Measurements from ENCODE around the gene GNPDA1. TPM values are rescaled to one million over a fixed set of nuclear protein-coding genes. Genes with fewer than 3 reads are reported as not detected.

The GNPDA1 gene
- total RNA-seq, 1 donor from 2014 or later: 76.8 TPM

DNA sequence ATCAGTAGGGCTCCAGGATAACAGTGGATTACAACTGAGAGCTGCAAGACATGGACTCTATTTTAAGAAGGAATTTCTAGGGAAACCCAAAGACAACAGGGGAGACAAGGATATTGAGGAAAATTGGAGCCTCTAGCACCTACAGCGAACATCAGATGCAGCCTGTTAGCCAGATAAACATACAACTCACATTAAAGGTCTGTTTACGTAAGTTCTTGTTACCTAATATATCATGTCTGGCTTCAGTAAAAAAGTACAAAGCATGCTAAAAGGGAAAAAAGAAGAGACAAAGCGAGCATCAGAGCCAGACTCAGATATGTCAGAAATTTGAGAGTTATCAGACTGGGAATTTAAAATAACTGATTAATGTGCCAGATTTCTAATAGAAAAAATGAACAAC, 17.2 kb downstream of the GNPDA1 start:
- Mint-ChIP-seq H3K36me3 (ENCODE audit: low read depth) (peaks cover 29% of the 10 kb centered on the region), H3K9me3 (no peaks in the 10 kb centered on the region), H3K27ac (ENCODE audit: unreplicated experiment) (no peak overlapping the region), H3K27me3 (ENCODE audit: low read depth) (no peaks in the 10 kb centered on the region), H3K4me3 (no peak overlapping the region), H3K4me1 (peaks cover 12% of the 10 kb centered on the region)
- TF ChIP-seq, protein P1, sequence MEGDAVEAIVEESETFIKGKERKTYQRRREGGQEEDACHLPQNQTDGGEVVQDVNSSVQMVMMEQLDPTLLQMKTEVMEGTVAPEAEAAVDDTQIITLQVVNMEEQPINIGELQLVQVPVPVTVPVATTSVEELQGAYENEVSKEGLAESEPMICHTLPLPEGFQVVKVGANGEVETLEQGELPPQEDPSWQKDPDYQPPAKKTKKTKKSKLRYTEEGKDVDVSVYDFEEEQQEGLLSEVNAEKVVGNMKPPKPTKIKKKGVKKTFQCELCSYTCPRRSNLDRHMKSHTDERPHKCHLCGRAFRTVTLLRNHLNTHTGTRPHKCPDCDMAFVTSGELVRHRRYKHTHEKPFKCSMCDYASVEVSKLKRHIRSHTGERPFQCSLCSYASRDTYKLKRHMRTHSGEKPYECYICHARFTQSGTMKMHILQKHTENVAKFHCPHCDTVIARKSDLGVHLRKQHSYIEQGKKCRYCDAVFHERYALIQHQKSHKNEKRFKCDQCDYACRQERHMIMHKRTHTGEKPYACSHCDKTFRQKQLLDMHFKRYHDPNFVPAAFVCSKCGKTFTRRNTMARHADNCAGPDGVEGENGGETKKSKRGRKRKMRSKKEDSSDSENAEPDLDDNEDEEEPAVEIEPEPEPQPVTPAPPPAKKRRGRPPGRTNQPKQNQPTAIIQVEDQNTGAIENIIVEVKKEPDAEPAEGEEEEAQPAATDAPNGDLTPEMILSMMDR (conservative IDR thresholded peaks at IDR 0.05): no peak
- DNase-seq (ENCODE audit: low read depth, low spot score): no peak

DNA sequence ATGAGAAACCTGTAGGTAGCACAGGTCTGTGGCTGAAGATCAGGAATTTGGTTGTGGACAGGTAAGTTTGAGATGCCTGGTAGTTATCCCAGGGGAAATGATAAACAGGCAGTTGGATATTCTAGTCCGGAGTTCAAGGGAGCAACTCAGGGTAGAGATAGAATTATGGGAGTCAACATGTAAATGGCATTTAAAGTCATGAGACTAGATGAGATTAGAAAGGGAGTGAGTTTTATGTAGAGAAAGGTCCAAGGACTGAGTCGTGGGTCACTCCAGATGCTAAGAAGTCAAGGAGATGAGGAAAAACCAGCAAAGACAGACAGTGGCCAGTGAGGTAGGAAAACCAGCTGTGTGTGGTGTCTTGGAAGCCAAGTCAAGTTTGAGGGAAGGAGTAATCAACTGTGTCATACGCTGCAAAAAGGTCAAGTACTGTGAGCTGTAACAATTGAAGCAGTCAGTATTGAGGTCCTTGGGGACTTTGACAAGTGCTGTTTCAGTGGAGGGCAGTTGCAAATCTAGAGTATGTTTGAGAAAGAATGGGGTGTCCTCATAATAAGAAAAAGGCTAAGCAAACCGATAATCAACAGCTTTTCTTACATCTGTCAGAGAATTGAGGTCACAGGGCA, 18.2 kb downstream of the GNPDA1 start:
- TF ChIP-seq, protein P1 (conservative IDR thresholded peaks at IDR 0.05): no peak
- Mint-ChIP-seq H3K36me3 (ENCODE audit: low read depth) (peaks cover 24% of the 10 kb centered on the region), H3K4me1 (peaks cover 12% of the 10 kb centered on the region), H3K27ac (ENCODE audit: unreplicated experiment) (peak overlapping the region; percentile 38), H3K27me3 (ENCODE audit: low read depth) (no peaks in the 10 kb centered on the region), H3K4me3 (no peak overlapping the region), H3K9me3 (no peaks in the 10 kb centered on the region)
- no peak for DNase-seq (ENCODE audit: low read depth, low spot score)

- Mint-ChIP-seq H3K4me1 (peaks cover 12% of the 10 kb centered on the region), H3K27me3 (ENCODE audit: low read depth) (no peaks in the 10 kb centered on the region), H3K27ac (ENCODE audit: unreplicated experiment) (no peak overlapping the region), H3K9me3 (no peaks in the 10 kb centered on the region), H3K4me3 (no peak overlapping the region), H3K36me3 (ENCODE audit: low read depth) (peaks cover 16% of the 10 kb centered on the region)
- DNase-seq (ENCODE audit: low read depth, low spot score): peak; percentile 75
- TF ChIP-seq, protein P1 (conservative IDR thresholded peaks at IDR 0.05): peak; percentile 91
Observed at GRCh38 chr5:141992349-141992963, 20.4 kb downstream of the GNPDA1 start.

GRCh38 chr5:141989720-141990119, 23.1 kb downstream of the GNPDA1 start:
- peaks cover 10% of the 10 kb centered on the region for H3K4me1 Mint-ChIP-seq

GRCh38 chr5:141986072-141986471, 26.8 kb downstream of the GNPDA1 start:
- Mint-ChIP-seq H3K36me3 (ENCODE audit: low read depth) (peaks cover 10% of the 10 kb centered on the region), H3K27me3 (ENCODE audit: low read depth) (no peaks in the 10 kb centered on the region), H3K4me1 (no peaks in the 10 kb centered on the region), H3K4me3 (no peak overlapping the region), H3K9me3 (no peaks in the 10 kb centered on the region), H3K27ac (ENCODE audit: unreplicated experiment) (no peak overlapping the region)
- no peak for DNase-seq (ENCODE audit: low read depth, low spot score)
- TF ChIP-seq, protein P1 (conservative IDR thresholded peaks at IDR 0.05): no peak

More at GRCh38 chr5:141989720-141990119, 23.1 kb downstream of the GNPDA1 start:
- Mint-ChIP-seq H3K27ac (ENCODE audit: unreplicated experiment) (no peak overlapping the region), H3K9me3 (no peaks in the 10 kb centered on the region), H3K4me3 (no peak overlapping the region), H3K36me3 (ENCODE audit: low read depth) (peaks cover 13% of the 10 kb centered on the region), H3K27me3 (ENCODE audit: low read depth) (no peaks in the 10 kb centered on the region)
- TF ChIP-seq, protein P1 (conservative IDR thresholded peaks at IDR 0.05): no peak
- no peak for DNase-seq (ENCODE audit: low read depth, low spot score)

Data from neural crest cell (in vitro differentiated cells).